Type B pancreatic cell (in vitro differentiated cells): ENCODE data around the gene ADCY4. TPM values are rescaled to one million over a fixed set of nuclear protein-coding genes. Genes with fewer than 3 reads are reported as not detected.
A peak's percentile ranks its signal among the peaks of the same experiment; 100 is the strongest.

Experiments used
- DNase-seq: peaks from one replicate; pipeline ENCODE4 v3.0.0; 2021; ENCODE audit warnings: mixed read lengths; ENCODE audit not compliant: unreplicated experiment; ENCODE audit errors: extremely low spot score
- H3K27ac Mint-ChIP-seq: 2 replicates; pipeline ENCODE4 v1.8.0; 2021; ENCODE audit warnings: mild to moderate bottlenecking, mixed read lengths
- H3K27me3 Mint-ChIP-seq: 2 replicates; pipeline ENCODE4 v1.8.0; 2021; ENCODE audit warnings: mixed read lengths
- H3K36me3 Mint-ChIP-seq: 2 replicates; pipeline ENCODE4 v1.8.0; 2021; ENCODE audit warnings: mixed read lengths
- H3K4me1 Mint-ChIP-seq: one replicate; pipeline ENCODE4 v1.8.0; 2021; ENCODE audit warnings: mixed read lengths; ENCODE audit not compliant: unreplicated experiment
- H3K4me3 Mint-ChIP-seq: 2 replicates; pipeline ENCODE4 v1.8.0; 2021; ENCODE audit warnings: mild to moderate bottlenecking, mixed read lengths
- H3K9me3 Mint-ChIP-seq: 2 replicates; pipeline ENCODE4 v1.8.0; 2021; ENCODE audit warnings: mixed read lengths
- CTCF ChIP-seq: fragments of 200-600 bp; sonication (generic); conservative IDR thresholded peaks from 2 replicates; pipeline ENCODE4 v1.5.0; 2021; ENCODE audit warnings: antibody characterized with exemption, mild to moderate bottlenecking
- total RNA-seq: library from RNA; stranded (reverse); gene quantifications from 2 replicates; pipeline ENCODE4 v1.2.1, GENCODE V29; 2021; ENCODE audit warnings: low replicate concordance

ADCY4 gene
- total RNA-seq, 1 donor from 2014 or later = 2.5 TPM

- peaks cover 12% of the 10 kb centered on the region for H3K4me1 Mint-ChIP-seq
- H3K9me3 Mint-ChIP-seq = no peaks in the 10 kb centered on the region
Observed at GRCh38 chr14:24270537-24271133, 64.2 kb downstream of the ADCY4 start.

GRCh38 chr14:24269910-24270536 is 64.8 kb downstream of the ADCY4 start:
- peak overlapping the region; percentile 94 for H3K4me3 Mint-ChIP-seq
- no peaks in the 10 kb centered on the region for H3K9me3 Mint-ChIP-seq

More at GRCh38 chr14:24270537-24271133, 64.2 kb downstream of the ADCY4 start:
- peaks cover 4% of the 10 kb centered on the region for H3K36me3 Mint-ChIP-seq
- H3K27ac Mint-ChIP-seq = peak overlapping the region; percentile 79
- TF ChIP-seq CTCF = no peak
- H3K27me3 Mint-ChIP-seq = no peaks in the 10 kb centered on the region
- DNase-seq = no peak
- peak overlapping the region; percentile 94 for H3K4me3 Mint-ChIP-seq

GRCh38 chr14:24269368-24269767 is 65.5 kb downstream of the ADCY4 start:
- no peak for DNase-seq
- Mint-ChIP-seq H3K4me3 (peak overlapping the region; percentile 64), H3K9me3 (no peaks in the 10 kb centered on the region), H3K4me1 (peaks cover 15% of the 10 kb centered on the region), H3K27ac (no peak overlapping the region), H3K36me3 (peaks cover 4% of the 10 kb centered on the region), H3K27me3 (no peaks in the 10 kb centered on the region)
- no peak for TF ChIP-seq CTCF

More at GRCh38 chr14:24269910-24270536, 64.8 kb downstream of the ADCY4 start:
- no peak overlapping the region for H3K27ac Mint-ChIP-seq
- no peak for TF ChIP-seq CTCF
- H3K27me3 Mint-ChIP-seq = no peaks in the 10 kb centered on the region
- no peak for DNase-seq
- H3K4me1 Mint-ChIP-seq = peaks cover 12% of the 10 kb centered on the region
- H3K36me3 Mint-ChIP-seq = peaks cover 4% of the 10 kb centered on the region

Other genes with a start within 250 kb of the ADCY4 start
- 35.0 and 40.9 TPM in 2 replicates for gene PCK2, start 240.8 kb downstream of the ADCY4 start, total RNA-seq
- 65.0 and 78.3 TPM in 2 replicates for gene DCAF11, start 220.3 kb downstream of the ADCY4 start, total RNA-seq
- 1.3 and 1.8 TPM in 2 replicates for gene NRL, start 220.1 kb downstream of the ADCY4 start, total RNA-seq
- 0.26 and 0.53 TPM in 2 replicates for gene FITM1, start 204.4 kb downstream of the ADCY4 start, total RNA-seq
- gene PSME1, start 198.9 kb downstream of the ADCY4 start, total RNA-seq = 142 and 177 TPM in 2 replicates
- 16.2 and 25.9 TPM in 2 replicates for gene EMC9, start 193.5 kb downstream of the ADCY4 start, total RNA-seq
- gene PSME2, start 188.5 kb downstream of the ADCY4 start, total RNA-seq = 134 and 155 TPM in 2 replicates
- gene RNF31, start 187.6 kb downstream of the ADCY4 start, total RNA-seq = 68.6 and 78.4 TPM in 2 replicates
- 60.0 and 63.4 TPM in 2 replicates for gene IRF9, start 173.8 kb downstream of the ADCY4 start, total RNA-seq
- 84.2 and 221 TPM in 2 replicates for gene REC8, start 163.0 kb downstream of the ADCY4 start, total RNA-seq
- 49.0 and 67.1 TPM in 2 replicates for gene IPO4, start 146.3 kb downstream of the ADCY4 start, total RNA-seq
- 50.5 and 60.7 TPM in 2 replicates for gene TM9SF1, start 139.6 kb downstream of the ADCY4 start, total RNA-seq
- 0.48 and 0.53 TPM in 2 replicates for gene TSSK4, start 129.4 kb downstream of the ADCY4 start, total RNA-seq
- 44.3 and 47.3 TPM in 2 replicates for gene CHMP4A, start 121.6 kb downstream of the ADCY4 start, total RNA-seq
- gene MDP1, start 119.0 kb downstream of the ADCY4 start, total RNA-seq = 16.9 and 22.6 TPM in 2 replicates
- gene NEDD8, start 102.7 kb downstream of the ADCY4 start, total RNA-seq = 158 and 161 TPM in 2 replicates
- gene GMPR2, start 102.1 kb downstream of the ADCY4 start, total RNA-seq = 53.6 and 66.6 TPM in 2 replicates
- 41.0 and 58.6 TPM in 2 replicates for gene TINF2, start 92.4 kb downstream of the ADCY4 start, total RNA-seq
- 10.1 and 16.6 TPM in 2 replicates for gene TGM1, start 71.9 kb downstream of the ADCY4 start, total RNA-seq
- gene RABGGTA, start 63.5 kb downstream of the ADCY4 start, total RNA-seq = 31.1 and 39.2 TPM in 2 replicates
- gene DHRS1, start 35.3 kb downstream of the ADCY4 start, total RNA-seq = 31.4 and 32.9 TPM in 2 replicates
- 26.2 and 33.9 TPM in 2 replicates for gene NOP9, start 35.2 kb downstream of the ADCY4 start, total RNA-seq
- 4.9 and 11.1 TPM in 2 replicates for gene CIDEB, start 27.1 kb downstream of the ADCY4 start, total RNA-seq
- gene LTB4R2, start 24.9 kb downstream of the ADCY4 start, total RNA-seq = 6.5 and 9.4 TPM in 2 replicates
- gene LTB4R, start 23.6 kb downstream of the ADCY4 start, total RNA-seq = 5.1 and 8.8 TPM in 2 replicates
- gene RIPK3, start 4.9 kb upstream of the ADCY4 start, total RNA-seq = 5.6 and 7.5 TPM in 2 replicates
- 33.8 and 130 TPM in 2 replicates for gene NFATC4, start 33.1 kb upstream of the ADCY4 start, total RNA-seq
- 79.2 and 129 TPM in 2 replicates for gene NYNRIN, start 63.9 kb upstream of the ADCY4 start, total RNA-seq
- 1.4 and 2.4 TPM in 2 replicates for gene CBLN3, start 94.6 kb upstream of the ADCY4 start, total RNA-seq
- 81.3 and 113 TPM in 2 replicates for gene KHNYN, start 94.9 kb upstream of the ADCY4 start, total RNA-seq
- gene SDR39U1, start 107.7 kb upstream of the ADCY4 start, total RNA-seq = 54.1 and 62.1 TPM in 2 replicates
- gene CMA1, start 173.2 kb upstream of the ADCY4 start, total RNA-seq = not detected in 2 replicates
- gene CTSG, start 241.2 kb upstream of the ADCY4 start, total RNA-seq = not detected in 2 replicates